GM10847 (cell line): ENCODE measurements around the gene C1orf21.

Experiments used
- POLR2A ChIP-seq: IDR thresholded peaks from 2 replicates; pipeline ENCODE4 v1.6.1; 2011; ENCODE audit not compliant: insufficient read length; ENCODE audit errors: extremely low read depth

C1orf21 gene

GRCh38 chr1:184483101-184483683, 96.4 kb downstream of the C1orf21 start:
- TF ChIP-seq POLR2A = no peak

- no peak for TF ChIP-seq POLR2A
Measured at GRCh38 chr1:184485751-184486723, 99.2 kb downstream of the C1orf21 start.

GRCh38 chr1:184486761-184487445, 100.1 kb downstream of the C1orf21 start:
- TF ChIP-seq POLR2A = no peak

- no peak for TF ChIP-seq POLR2A
Measured at GRCh38 chr1:184487531-184488193, 100.8 kb downstream of the C1orf21 start.

- no peak for TF ChIP-seq POLR2A
Measured at GRCh38 chr1:184489908-184490307, 103.1 kb downstream of the C1orf21 start.

- TF ChIP-seq POLR2A = no peak
Measured at GRCh38 chr1:184492536-184492935, 105.7 kb downstream of the C1orf21 start.

GRCh38 chr1:184493987-184494388, 107.2 kb downstream of the C1orf21 start:
- no peak for TF ChIP-seq POLR2A

GRCh38 chr1:184494929-184495328, 108.1 kb downstream of the C1orf21 start:
- no peak for TF ChIP-seq POLR2A

- TF ChIP-seq POLR2A = no peak
Measured at GRCh38 chr1:184497959-184498723, 111.3 kb downstream of the C1orf21 start.

- TF ChIP-seq POLR2A = no peak
Measured at GRCh38 chr1:184499616-184500015, 112.8 kb downstream of the C1orf21 start.

GRCh38 chr1:184502161-184502560, 115.3 kb downstream of the C1orf21 start:
- no peak for TF ChIP-seq POLR2A

GRCh38 chr1:184503221-184503749, 116.5 kb downstream of the C1orf21 start:
- TF ChIP-seq POLR2A = no peak

- no peak for TF ChIP-seq POLR2A
Measured at GRCh38 chr1:184504040-184504954, 117.5 kb downstream of the C1orf21 start.
